AG04450 (cell line): ENCODE measurements around the gene RBKS. TPM values are rescaled to one million over a fixed set of nuclear protein-coding genes. Genes with fewer than 3 reads are reported as not detected.
"Not testable (repeated sequence)": the region's sequence is repeated elsewhere in the genome, so short reads cannot be mapped to it uniquely, and the experiment has no call there.

Source experiments
- CTCF ChIA-PET: fragments of 300-600, 350-600 bp; formaldehyde crosslinking; extraction: SDS; loops from one replicate; lab custom pipeline; 2022; ENCODE audit warnings: antibody characterized with exemption, inconsistent platforms; lab: Charles Lee
- POLR2A ChIA-PET: fragments of 350-600 bp; formaldehyde crosslinking; extraction: SDS; loops from one replicate; lab custom pipeline; 2021; ENCODE audit warnings: antibody characterized with exemption, inconsistent platforms; lab: Yijun Ruan, JAX
- DNase-seq: peaks from one replicate; pipeline ENCODE4 v3.0.0-alpha.2; 2011; ENCODE audit warnings: low read depth, low spot score
- H3K27ac ChIP-seq: one replicate; pipeline ENCODE4 v1.5.1; 2012; ENCODE audit warnings: low read depth, low read length, control low read depth
- H3K27me3 ChIP-seq: one replicate; pipeline ENCODE4 v1.6.0; 2012; ENCODE audit warnings: low read length; ENCODE audit not compliant: control insufficient read depth, insufficient read depth
- H3K4me3 ChIP-seq: 2 replicates; pipeline ENCODE4 v1.5.1; 2011; ENCODE audit warnings: mild to moderate bottlenecking, low read depth, low read length, control low read depth
- H3K9me3 ChIP-seq: 2 replicates; pipeline ENCODE4 v1.5.1; 2012; ENCODE audit warnings: low read length; ENCODE audit not compliant: control insufficient read depth, insufficient read depth
- CTCF ChIP-seq: IDR thresholded peaks from 2 replicates; pipeline ENCODE4 v1.5.1; 2011; ENCODE audit warnings: low read depth, low read length, control low read depth, inconsistent platforms
- polyA plus RNA-seq: library from polyadenylated mRNA; depleted of rRNA; stranded (reverse); fragments of >200 nt; gene quantifications from 2 replicates; pipeline ENCODE4 v1.2.3, GENCODE V29; 2011

RBKS gene
- polyA plus RNA-seq, 1 experiment, result 1.5 TPM

- ChIA-PET CTCF (interaction anchor here (0.6 kb wide), 1 partner anchor 24 kb away, joined by 3 read pairs; no protein-coding TSS in a partner anchor), POLR2A (interaction anchor here (0.6 kb wide), 1 partner anchor 505 kb away, joined by 3 read pairs; no protein-coding TSS in a partner anchor)
- Histone ChIP-seq H3K27me3 (no peaks in the 10 kb centered on the region), H3K4me3 (no peak overlapping the region), H3K9me3 (no peaks in the 10 kb centered on the region; the same call in 1 of the 2 replicates), H3K27ac (no peak overlapping the region)
- DNase-seq, result no peak
- TF ChIP-seq CTCF, result no peak
Measured at GRCh38 chr2:27885661-27886060, 4.5 kb downstream of the RBKS start.

GRCh38 chr2:27885234-27885633 lies 5.0 kb downstream of the RBKS start:
- ChIA-PET CTCF (no interaction called here), POLR2A (no interaction called here)
- H3K27me3 ChIP-seq, result no peaks in the 10 kb centered on the region
- H3K4me3 ChIP-seq, result no peak overlapping the region
- no peak for TF ChIP-seq CTCF
- no peak for DNase-seq
- H3K27ac ChIP-seq, result no peak overlapping the region
- no peaks in the 10 kb centered on the region; the same call in 1 of the 2 replicates for H3K9me3 ChIP-seq

GRCh38 chr2:27884601-27885000 lies 5.6 kb downstream of the RBKS start:
- Histone ChIP-seq H3K4me3 (no peak overlapping the region), H3K9me3 (no peaks in the 10 kb centered on the region; the same call in 1 of the 2 replicates), H3K27me3 (no peaks in the 10 kb centered on the region), H3K27ac (no peak overlapping the region)
- POLR2A ChIA-PET, result no interaction called here
- CTCF ChIA-PET, result no interaction called here
- no peak for DNase-seq
- no peak for TF ChIP-seq CTCF

GRCh38 chr2:27882584-27882922 lies 7.6 kb downstream of the RBKS start:
- DNase-seq, H3K9me3 ChIP-seq, CTCF ChIA-PET, H3K27ac ChIP-seq, POLR2A ChIA-PET, H3K4me3 ChIP-seq, H3K27me3 ChIP-seq: not testable (repeated sequence)

- H3K27ac ChIP-seq, CTCF ChIA-PET, H3K4me3 ChIP-seq, H3K27me3 ChIP-seq, H3K9me3 ChIP-seq, POLR2A ChIA-PET, DNase-seq: not testable (repeated sequence)
Measured at GRCh38 chr2:27881815-27882583, 8.2 kb downstream of the RBKS start.

GRCh38 chr2:27878825-27879224 lies 11.4 kb downstream of the RBKS start:
- POLR2A ChIA-PET, result no interaction called here
- Histone ChIP-seq H3K9me3 (no peaks in the 10 kb centered on the region; the same call in 1 of the 2 replicates), H3K27me3 (no peaks in the 10 kb centered on the region), H3K4me3 (no peak overlapping the region), H3K27ac (no peak overlapping the region)
- DNase-seq, result no peak
- no peak for TF ChIP-seq CTCF
- CTCF ChIA-PET, result no interaction called here
